Measurements from ENCODE around the gene JAKMIP2. TPM values are rescaled to one million over a fixed set of nuclear protein-coding genes. Genes with fewer than 3 reads are reported as not detected.

Gene JAKMIP2
- total RNA-seq, 1 donor from 2014 or later: not detected

- TF ChIP-seq CTCF (IDR thresholded peaks at IDR 0.05; ENCODE audit: insufficient read depth, low read length, severe bottlenecking): no peak
- Histone ChIP-seq H3K27me3 (ENCODE audit: control insufficient read depth, insufficient read depth, low read length) (peaks cover 2% of the 10 kb centered on the region), H3K4me3 (ENCODE audit: low read depth, low read length) (no peak overlapping the region), H3K36me3 (ENCODE audit: control insufficient read depth, insufficient read depth, low read length) (no peaks in the 10 kb centered on the region)
- peak; percentile 18 for FAIRE-seq
- peak; percentile 75 for DNase-seq (ENCODE audit: low read depth)
These were observed 14.2 kb upstream of the JAKMIP2 start for GRCh38 chr5:147796556-147797308.

GRCh38 chr5:147791181-147791580 is 8.7 kb upstream of the JAKMIP2 start:
- FAIRE-seq (no peak), DNase-seq (ENCODE audit: low read depth) (no peak)
- H3K27me3 ChIP-seq (ENCODE audit: control insufficient read depth, insufficient read depth, low read length): no peaks in the 10 kb centered on the region
- H3K36me3 ChIP-seq (ENCODE audit: control insufficient read depth, insufficient read depth, low read length): no peaks in the 10 kb centered on the region
- H3K4me3 ChIP-seq (ENCODE audit: low read depth, low read length): no peak overlapping the region
- TF ChIP-seq CTCF (IDR thresholded peaks at IDR 0.05; ENCODE audit: insufficient read depth, low read length, severe bottlenecking): no peak

GRCh38 chr5:147789820-147790219 is 7.3 kb upstream of the JAKMIP2 start:
- TF ChIP-seq CTCF (IDR thresholded peaks at IDR 0.05; ENCODE audit: insufficient read depth, low read length, severe bottlenecking): no peak
- no peaks in the 10 kb centered on the region for H3K27me3 ChIP-seq (ENCODE audit: control insufficient read depth, insufficient read depth, low read length)
- H3K4me3 ChIP-seq (ENCODE audit: low read depth, low read length): no peak overlapping the region
- no peak for FAIRE-seq
- H3K36me3 ChIP-seq (ENCODE audit: control insufficient read depth, insufficient read depth, low read length): no peaks in the 10 kb centered on the region
- no peak for DNase-seq (ENCODE audit: low read depth)

GRCh38 chr5:147788023-147788422 is 5.5 kb upstream of the JAKMIP2 start:
- FAIRE-seq (no peak), DNase-seq (ENCODE audit: low read depth) (no peak)
- no peak overlapping the region for H3K4me3 ChIP-seq (ENCODE audit: low read depth, low read length)
- TF ChIP-seq CTCF (IDR thresholded peaks at IDR 0.05; ENCODE audit: insufficient read depth, low read length, severe bottlenecking): no peak
- H3K27me3 ChIP-seq (ENCODE audit: control insufficient read depth, insufficient read depth, low read length): no peaks in the 10 kb centered on the region
- no peaks in the 10 kb centered on the region for H3K36me3 ChIP-seq (ENCODE audit: control insufficient read depth, insufficient read depth, low read length)

- no peak overlapping the region for H3K4me3 ChIP-seq (ENCODE audit: low read depth, low read length)
- H3K27me3 ChIP-seq (ENCODE audit: control insufficient read depth, insufficient read depth, low read length): peaks cover 4% of the 10 kb centered on the region
- TF ChIP-seq CTCF (IDR thresholded peaks at IDR 0.05; ENCODE audit: insufficient read depth, low read length, severe bottlenecking): no peak
- DNase-seq (ENCODE audit: low read depth): no peak
- no peak for FAIRE-seq
- no peaks in the 10 kb centered on the region for H3K36me3 ChIP-seq (ENCODE audit: control insufficient read depth, insufficient read depth, low read length)
These were observed 3.6 kb upstream of the JAKMIP2 start for GRCh38 chr5:147786142-147786541.

Data from bronchial epithelial cell (primary cell).